Suprapubic skin (tissue), 4 donors: ENCODE data around the gene GALNT2. TPM values are rescaled to one million over a fixed set of nuclear protein-coding genes. Genes with fewer than 3 reads are reported as not detected.

Experiments
- DNase-seq, 2 donors: peaks; one replicate each; pipeline ENCODE4 v3.0.0-alpha.2; 2019; ENCODE audit warnings: low spot score in 2 of 2
- H3K27ac ChIP-seq: fragments of 200-600 bp; sonication (generic); one replicate; pipeline ENCODE4 v1.5.1; 2019
- H3K27me3 ChIP-seq: fragments of 200-600 bp; sonication (generic); one replicate; pipeline ENCODE4 v1.5.1; 2019
- H3K36me3 ChIP-seq: fragments of 200-600 bp; sonication (generic); one replicate; pipeline ENCODE4 v1.5.1; 2019
- H3K4me1 ChIP-seq: fragments of 200-600 bp; sonication (generic); one replicate; pipeline ENCODE4 v1.5.1; 2019
- H3K4me3 ChIP-seq: fragments of 200-600 bp; sonication (generic); one replicate; pipeline ENCODE4 v1.5.1; 2019; ENCODE audit warnings: mild to moderate bottlenecking
- H3K9me3 ChIP-seq: fragments of 200-600 bp; sonication (generic); one replicate; pipeline ENCODE4 v1.5.1; 2019
- EP300 ChIP-seq: sonication (generic); formaldehyde crosslinking; IDR thresholded peaks from one replicate; pipeline ENCODE4 v1.6.1; 2017; ENCODE audit warnings: antibody characterized with exemption
- POLR2A ChIP-seq, 2 donors: fragments of 450-650 bp; IDR thresholded peaks; one replicate each; pipeline ENCODE4 v1.6.1; 2017; ENCODE audit warnings: antibody characterized with exemption in 2 of 2, mild to moderate bottlenecking in 2 of 2, moderate library complexity in 2 of 2
- POLR2AphosphoS5 ChIP-seq, 3 donors: sonication (generic); formaldehyde crosslinking; IDR thresholded peaks; one replicate each; pipeline ENCODE4 v1.6.1; 2017; ENCODE audit warnings: antibody characterized with exemption in 3 of 3
- WGBS: methylation state at CpG from one replicate; pipeline ENCODE4 v1.1.5; 2018; 5-methylcytosine and 5-hydroxymethylcytosine counted together
- total RNA-seq, 4 donors: library from RNA; depleted of rRNA; stranded (reverse); fragments of >200 nt; gene quantifications; one replicate each; pipeline ENCODE4 v1.1.0, GENCODE V29; 2016
- TF ChIP-seq, protein P1 (sequence below), 2 donors: fragments of 200-600 bp in 1 of 2; fragments of 450-650 bp in 1 of 2; sonication (generic) in 1 of 2; IDR thresholded peaks; one replicate each; pipeline ENCODE4 v1.5.1; 2016 to 2019; ENCODE audit warnings: antibody characterized with exemption in 2 of 2, mild to moderate bottlenecking in 1 of 2, moderate library complexity in 1 of 2

The GALNT2 gene
- total RNA-seq, 4 donors from 2014 or later: 24.1 to 40.2 (median 36.4) TPM

DNA sequence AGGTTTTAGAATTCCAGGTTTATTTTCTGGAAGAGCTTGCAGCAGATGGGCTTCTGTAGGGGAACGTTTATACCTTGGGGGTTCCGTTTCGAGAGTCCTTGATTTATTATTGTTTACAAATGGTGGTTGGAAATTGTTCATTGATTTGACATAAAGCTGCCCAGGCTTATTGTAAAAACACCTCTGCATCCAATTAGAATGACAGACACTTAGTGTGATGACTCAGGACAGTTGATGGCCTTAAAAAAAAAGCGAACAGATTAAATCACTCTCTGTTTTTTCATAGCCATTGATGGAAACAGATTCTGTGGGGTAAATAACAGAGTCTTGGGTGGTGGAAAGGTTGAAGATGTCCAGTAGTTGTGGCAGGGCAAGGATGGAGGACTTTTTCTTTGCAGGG is 35.4 kb downstream of the GALNT2 start:
- 98% methylated on average over 4 of the region's 4 CpGs for WGBS
- Histone ChIP-seq H3K36me3 (no peaks in the 10 kb centered on the region), H3K27me3 (no peaks in the 10 kb centered on the region), H3K4me3 (no peak overlapping the region), H3K4me1 (peaks cover 34% of the 10 kb centered on the region), H3K9me3 (no peaks in the 10 kb centered on the region), H3K27ac (no peak overlapping the region)
- TF ChIP-seq POLR2AphosphoS5 (IDR thresholded peaks at IDR 0.05) (no peak), EP300 (no peak)
- TF ChIP-seq, protein P1, sequence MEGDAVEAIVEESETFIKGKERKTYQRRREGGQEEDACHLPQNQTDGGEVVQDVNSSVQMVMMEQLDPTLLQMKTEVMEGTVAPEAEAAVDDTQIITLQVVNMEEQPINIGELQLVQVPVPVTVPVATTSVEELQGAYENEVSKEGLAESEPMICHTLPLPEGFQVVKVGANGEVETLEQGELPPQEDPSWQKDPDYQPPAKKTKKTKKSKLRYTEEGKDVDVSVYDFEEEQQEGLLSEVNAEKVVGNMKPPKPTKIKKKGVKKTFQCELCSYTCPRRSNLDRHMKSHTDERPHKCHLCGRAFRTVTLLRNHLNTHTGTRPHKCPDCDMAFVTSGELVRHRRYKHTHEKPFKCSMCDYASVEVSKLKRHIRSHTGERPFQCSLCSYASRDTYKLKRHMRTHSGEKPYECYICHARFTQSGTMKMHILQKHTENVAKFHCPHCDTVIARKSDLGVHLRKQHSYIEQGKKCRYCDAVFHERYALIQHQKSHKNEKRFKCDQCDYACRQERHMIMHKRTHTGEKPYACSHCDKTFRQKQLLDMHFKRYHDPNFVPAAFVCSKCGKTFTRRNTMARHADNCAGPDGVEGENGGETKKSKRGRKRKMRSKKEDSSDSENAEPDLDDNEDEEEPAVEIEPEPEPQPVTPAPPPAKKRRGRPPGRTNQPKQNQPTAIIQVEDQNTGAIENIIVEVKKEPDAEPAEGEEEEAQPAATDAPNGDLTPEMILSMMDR (IDR thresholded peaks at IDR 0.05): no peak
- DNase-seq: no peak

DNA sequence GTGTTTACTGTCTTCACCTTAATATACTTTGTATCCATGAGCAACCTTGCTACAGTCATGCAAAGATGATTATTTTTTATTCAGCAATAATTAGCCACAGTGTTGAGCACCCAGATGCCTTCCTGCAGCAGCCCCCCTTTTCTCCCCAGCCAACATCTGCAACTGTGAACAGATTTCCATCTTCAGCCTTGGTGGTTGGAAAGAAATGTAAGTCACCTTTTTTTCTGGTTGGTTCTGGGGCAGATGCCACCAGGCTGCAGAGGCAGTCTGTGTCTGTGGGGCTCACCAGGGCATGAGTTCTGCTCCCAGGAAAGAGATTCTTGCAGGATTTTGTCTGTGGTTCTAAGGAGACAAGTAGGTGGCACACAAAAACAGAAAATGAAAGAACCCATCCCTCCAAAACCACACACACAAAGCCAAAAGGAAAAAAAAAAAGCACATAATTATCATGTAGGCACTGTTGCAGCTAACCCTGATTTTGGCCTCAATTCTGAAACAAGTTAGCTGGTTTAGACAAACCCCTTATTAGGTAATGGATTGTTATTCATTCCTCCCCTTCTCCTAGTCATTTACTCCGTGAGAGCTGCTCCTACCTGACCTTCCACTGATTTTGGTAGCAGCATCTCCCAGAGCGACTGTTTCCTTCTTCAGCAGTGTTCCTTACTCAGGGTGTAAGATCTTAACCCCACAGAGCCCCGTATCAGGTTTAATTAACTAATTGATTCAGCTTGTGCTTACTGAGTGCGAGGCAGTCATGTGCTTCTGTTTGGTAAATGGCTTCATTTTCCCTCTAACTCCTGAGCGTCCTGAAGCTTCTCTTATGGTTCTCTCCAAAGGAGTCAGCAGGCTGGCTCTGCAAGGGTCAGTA is 36.5 kb downstream of the GALNT2 start:
- peaks cover 34% of the 10 kb centered on the region for H3K4me1 ChIP-seq
- H3K36me3 ChIP-seq: no peaks in the 10 kb centered on the region
- H3K9me3 ChIP-seq: no peaks in the 10 kb centered on the region
- 52% methylated on average over 5 of the region's 5 CpGs for WGBS
- TF ChIP-seq POLR2AphosphoS5 (IDR thresholded peaks at IDR 0.05) (no peak), EP300 (no peak), POLR2A (IDR thresholded peaks at IDR 0.05) (no peak)
- TF ChIP-seq, protein P1 (IDR thresholded peaks at IDR 0.05): no peak
- no peaks in the 10 kb centered on the region for H3K27me3 ChIP-seq
- no peak overlapping the region for H3K4me3 ChIP-seq
- H3K27ac ChIP-seq: no peak overlapping the region
- DNase-seq: no peak

DNA sequence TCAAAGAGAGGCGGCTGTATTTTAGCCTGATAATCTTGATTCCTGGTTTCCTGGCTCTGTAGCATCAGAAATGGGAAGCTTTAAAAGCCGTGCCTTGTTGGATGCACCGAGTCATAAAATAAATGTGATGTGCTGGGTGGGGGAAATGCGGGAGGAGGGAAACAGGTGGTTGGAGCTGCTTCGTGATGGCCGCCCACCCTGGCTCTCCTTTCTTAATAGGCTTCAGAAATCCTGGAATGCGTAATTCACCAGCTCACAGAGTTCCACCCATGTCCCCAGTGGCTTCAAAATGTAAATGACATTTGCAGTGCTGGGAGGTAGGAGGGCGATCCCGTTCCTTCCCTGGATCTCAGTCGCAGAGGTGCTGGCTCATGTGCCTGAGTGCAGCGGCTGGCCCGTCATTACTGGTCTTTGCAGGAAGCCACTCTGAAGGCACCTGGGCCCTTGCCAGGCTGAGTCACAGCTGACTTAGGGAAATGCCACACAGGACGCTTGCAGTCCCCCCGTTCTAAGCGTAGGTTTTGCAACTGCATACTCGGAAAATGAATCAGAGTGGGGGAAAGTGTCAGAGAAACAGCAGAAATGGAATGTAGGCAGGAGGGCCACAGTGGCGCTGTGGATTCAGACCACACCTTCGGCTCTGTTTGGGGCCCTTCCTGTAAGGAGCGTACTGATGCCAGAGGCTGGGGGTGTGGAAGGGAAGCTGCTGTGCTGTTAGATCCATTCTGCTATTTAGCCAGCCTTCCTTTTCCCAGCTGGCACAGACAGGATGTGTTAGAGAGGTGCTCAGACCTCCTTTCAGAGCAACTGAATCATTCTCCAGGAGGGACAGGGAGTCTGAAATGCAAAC is 37.6 kb downstream of the GALNT2 start:
- H3K4me3 ChIP-seq: peak overlapping the region; percentile 3
- H3K27ac ChIP-seq: peak overlapping the region; percentile 66
- no peaks in the 10 kb centered on the region for H3K9me3 ChIP-seq
- peak; percentile 96 to 98 for DNase-seq
- TF ChIP-seq EP300 (peak; percentile 75), POLR2AphosphoS5 (IDR thresholded peaks at IDR 0.05) (peak in 2 of 3 donors; percentile 80 to 92), POLR2A (IDR thresholded peaks at IDR 0.05) (no peak)
- H3K27me3 ChIP-seq: no peaks in the 10 kb centered on the region
- WGBS: 13% methylated on average over 19 of the region's 19 CpGs
- H3K36me3 ChIP-seq: no peaks in the 10 kb centered on the region
- peaks cover 34% of the 10 kb centered on the region for H3K4me1 ChIP-seq

DNA sequence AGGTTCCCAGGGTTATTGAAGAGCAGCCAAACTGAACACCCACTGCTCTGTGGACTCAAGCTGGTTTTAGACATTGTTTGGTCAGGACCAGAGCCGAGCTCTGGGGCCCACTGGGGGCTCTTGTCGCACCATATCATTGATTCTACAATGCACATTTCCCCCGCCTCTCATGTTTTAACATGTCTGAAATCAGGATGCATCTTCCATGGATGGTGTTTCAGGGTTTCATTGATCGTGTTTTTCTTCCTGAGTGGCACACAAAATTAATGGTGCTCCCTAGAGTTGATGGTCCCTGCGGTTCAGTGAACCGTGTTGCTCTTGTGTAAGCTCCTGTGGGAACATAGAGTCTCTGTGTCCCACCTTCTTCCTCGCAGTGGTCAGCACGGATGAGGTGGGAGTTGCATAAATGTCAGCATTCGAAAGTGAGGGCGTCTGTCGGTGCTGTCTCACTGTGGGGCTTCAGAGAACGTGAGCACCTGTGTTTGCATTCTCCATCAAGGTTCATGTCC is 38.3 kb downstream of the GALNT2 start:
- Histone ChIP-seq H3K27ac (peak overlapping the region; percentile 66), H3K27me3 (no peaks in the 10 kb centered on the region), H3K4me1 (peaks cover 40% of the 10 kb centered on the region), H3K4me3 (peak overlapping the region; percentile 3), H3K9me3 (no peaks in the 10 kb centered on the region), H3K36me3 (no peaks in the 10 kb centered on the region)
- WGBS: 81% methylated on average over 12 of the region's 12 CpGs
- DNase-seq: no peak
- TF ChIP-seq POLR2AphosphoS5 (IDR thresholded peaks at IDR 0.05) (no peak), POLR2A (IDR thresholded peaks at IDR 0.05) (no peak), EP300 (no peak)
- TF ChIP-seq, protein P1 (IDR thresholded peaks at IDR 0.05): no peak

DNA sequence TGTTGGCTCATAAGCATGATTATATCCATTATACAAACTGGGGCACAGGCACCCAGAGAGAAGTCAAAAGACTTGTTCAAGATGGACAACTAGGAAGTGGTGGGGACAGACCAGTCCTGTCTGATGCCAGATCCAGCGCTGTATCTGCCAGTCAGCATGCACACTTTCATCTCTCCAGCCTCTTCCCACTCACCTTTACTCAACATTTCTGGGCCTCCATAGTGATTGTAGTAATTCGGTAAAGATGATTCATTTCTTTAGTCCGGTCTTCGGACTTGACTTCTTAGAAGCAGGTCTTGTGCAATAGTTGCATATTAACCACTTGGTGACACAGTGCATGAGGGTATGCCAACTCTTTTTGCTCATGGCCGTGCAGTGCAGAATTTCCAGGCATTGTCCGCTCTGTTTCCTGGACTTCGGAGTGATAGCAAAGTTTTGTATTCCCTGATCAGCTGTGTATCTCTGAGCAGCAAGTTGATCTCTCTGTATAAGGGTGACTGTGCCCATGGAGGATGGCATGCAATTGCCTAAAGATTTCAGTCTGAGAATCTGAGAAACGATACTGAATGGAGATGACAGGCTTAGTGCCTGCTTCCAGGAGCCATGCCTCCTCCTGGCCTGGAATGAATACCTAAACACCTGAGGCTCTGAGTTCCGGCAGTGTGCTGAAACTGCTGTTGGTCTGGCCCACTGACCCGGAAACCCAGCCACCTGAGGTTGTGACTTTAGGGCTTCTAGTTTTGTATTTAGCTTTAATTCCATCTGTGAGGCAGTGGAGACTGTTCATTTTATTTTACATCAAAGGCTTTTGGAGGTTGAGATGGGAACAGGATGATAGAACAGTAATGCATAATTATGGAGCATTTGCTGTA is 39.0 kb downstream of the GALNT2 start:
- no peak for DNase-seq
- H3K4me3 ChIP-seq: no peak overlapping the region
- no peaks in the 10 kb centered on the region for H3K36me3 ChIP-seq
- TF ChIP-seq POLR2AphosphoS5 (IDR thresholded peaks at IDR 0.05): peak in 2 of 3 donors; percentile 22 to 31
- TF ChIP-seq, protein P1 (IDR thresholded peaks at IDR 0.05): no peak
- no peak for TF ChIP-seq POLR2A (IDR thresholded peaks at IDR 0.05)
- no peak for TF ChIP-seq EP300
- no peak overlapping the region for H3K27ac ChIP-seq
- H3K27me3 ChIP-seq: no peaks in the 10 kb centered on the region
- WGBS: 65% methylated on average over 10 of the region's 10 CpGs
- H3K9me3 ChIP-seq: no peaks in the 10 kb centered on the region
- peaks cover 40% of the 10 kb centered on the region for H3K4me1 ChIP-seq
